ENCODE measurements around the gene IMMT.
"Not testable (repeated sequence)": the region's sequence is repeated elsewhere in the genome, so short reads cannot be mapped to it uniquely, and the experiment has no call there.

IMMT gene

GRCh38 chr2:86201671-86202335, 6.5 kb upstream of the IMMT start:
- DNase-seq (ENCODE audit: low read depth in 2 of 2): no peak

GRCh38 chr2:86200564-86200963, 5.3 kb upstream of the IMMT start:
- not testable (repeated sequence) for DNase-seq (ENCODE audit: low read depth in 2 of 2)

DNA sequence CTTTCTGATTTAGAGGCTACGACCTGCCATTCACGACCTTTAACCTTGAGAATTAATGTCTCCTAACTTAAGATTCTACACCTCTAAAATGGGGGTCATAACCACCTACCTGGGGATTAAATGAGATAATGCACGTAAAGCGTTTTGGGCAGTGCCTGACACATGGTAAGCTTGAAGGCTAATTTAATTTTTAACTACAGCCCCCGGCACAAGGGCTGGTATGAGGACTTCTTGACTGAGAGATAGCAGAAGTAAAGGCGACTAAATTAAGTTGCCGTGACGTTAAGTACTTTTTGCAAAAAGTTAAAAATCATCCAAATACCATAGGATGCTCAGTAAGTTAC, 4.5 kb upstream of the IMMT start:
- no peak for DNase-seq (ENCODE audit: low read depth in 2 of 2)

DNA sequence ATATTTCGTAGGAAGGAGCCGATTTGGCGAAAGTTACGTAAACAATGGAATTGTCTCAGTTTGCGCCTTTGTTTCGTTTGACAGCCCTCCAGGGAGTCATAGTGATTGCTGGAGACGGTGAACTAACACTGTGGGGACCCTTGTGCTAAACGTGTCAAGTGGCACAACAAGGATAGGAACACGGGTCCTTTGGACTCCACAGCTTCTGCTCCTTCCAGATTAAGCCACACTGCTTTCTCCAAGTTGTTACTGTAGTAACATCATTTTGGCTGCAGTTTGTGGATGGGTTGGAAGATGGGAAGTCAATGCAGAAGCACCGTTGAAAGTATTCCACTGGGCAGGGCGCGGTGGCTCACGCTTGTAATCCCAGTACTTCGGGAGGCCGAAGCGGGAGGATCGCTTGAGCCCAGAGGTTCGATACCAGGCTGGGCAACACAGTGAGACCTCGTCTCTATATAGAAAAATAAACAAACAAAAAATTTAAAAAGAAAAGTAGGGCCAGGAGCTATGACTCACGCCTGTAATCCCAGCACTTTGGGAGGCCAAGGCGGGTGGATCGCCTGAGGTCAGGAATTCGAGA, 636 bp upstream of the IMMT start:
- DNase-seq (ENCODE audit: low read depth in 2 of 2): no peak

GRCh38 chr2:86194751-86195054, 559 bp downstream of the IMMT start:
- no peak for DNase-seq (ENCODE audit: low read depth in 2 of 2)

- DNase-seq (ENCODE audit: low read depth in 2 of 2): no peak
Measured at GRCh38 chr2:86193901-86194567, 1.2 kb downstream of the IMMT start.

- DNase-seq (ENCODE audit: low read depth in 2 of 2): no peak
Measured at GRCh38 chr2:86189782-86190416, 5.4 kb downstream of the IMMT start.

DNA sequence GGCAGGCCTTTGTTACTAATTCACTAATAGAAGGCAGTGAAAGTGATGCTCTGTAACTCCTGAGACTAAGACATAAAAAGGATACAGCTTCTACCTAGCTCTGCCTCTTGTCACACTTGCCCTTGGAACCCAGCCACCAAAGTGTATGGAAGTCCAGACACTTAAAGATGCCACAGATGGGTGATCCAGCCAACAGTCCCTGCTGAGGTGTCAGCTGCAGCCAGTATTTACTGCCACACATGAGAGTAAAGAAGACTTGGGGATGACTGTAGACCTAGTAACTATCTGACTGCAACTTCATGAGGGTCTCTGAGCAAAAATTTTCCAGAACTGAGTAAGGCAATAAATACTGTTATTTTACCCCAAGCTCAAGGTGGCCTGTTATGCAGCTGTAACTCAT, 8.8 kb downstream of the IMMT start:
- DNase-seq (ENCODE audit: low read depth in 2 of 2): no peak

GRCh38 chr2:86185517-86186212, 9.6 kb downstream of the IMMT start:
- no peak for DNase-seq (ENCODE audit: low read depth in 2 of 2)

DNA sequence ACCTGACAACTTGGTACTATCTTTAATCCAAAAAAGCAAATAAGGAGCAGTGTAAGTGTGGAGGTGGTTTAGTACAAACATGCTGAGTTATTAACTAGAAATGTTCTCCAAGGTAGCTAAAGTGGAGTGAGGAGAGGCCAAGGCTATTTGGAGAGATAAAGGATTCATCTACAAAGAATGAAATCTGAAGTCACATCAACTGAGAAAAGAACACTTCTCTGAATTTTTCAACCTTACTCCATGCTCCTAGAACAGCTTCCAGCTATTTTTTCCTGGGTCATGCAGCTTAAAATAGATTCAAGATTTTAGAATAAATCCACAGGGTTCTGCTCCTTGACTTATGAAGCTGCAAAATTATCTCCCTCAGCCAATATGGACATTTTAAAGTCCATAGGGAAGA, 18.7 kb downstream of the IMMT start:
- DNase-seq (ENCODE audit: low read depth in 2 of 2): no peak

- DNase-seq (ENCODE audit: low read depth in 2 of 2): no peak
Measured at GRCh38 chr2:86175828-86176227, 19.4 kb downstream of the IMMT start.

DNA sequence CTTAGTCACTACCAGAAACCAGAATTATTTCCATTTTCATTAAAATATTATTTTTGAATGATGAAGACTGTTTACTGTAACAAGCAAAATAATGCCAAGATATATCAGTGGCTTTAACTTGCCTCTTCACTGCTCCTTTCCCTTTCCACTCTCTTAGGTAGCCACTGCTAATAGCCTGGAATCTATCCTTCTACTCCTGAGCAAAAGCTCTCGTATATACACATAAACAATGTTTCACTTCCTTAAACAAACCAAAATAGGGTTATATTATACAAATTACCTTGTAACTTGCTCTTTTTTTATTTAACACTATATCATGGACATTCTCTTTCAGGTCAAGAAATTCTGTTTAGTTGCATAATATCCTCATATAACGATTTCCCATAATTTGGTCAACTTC, 20.8 kb downstream of the IMMT start:
- DNase-seq (ENCODE audit: low read depth in 2 of 2): no peak

- DNase-seq (ENCODE audit: low read depth in 2 of 2): no peak
Measured at GRCh38 chr2:86172610-86173009, 22.7 kb downstream of the IMMT start.

DNA sequence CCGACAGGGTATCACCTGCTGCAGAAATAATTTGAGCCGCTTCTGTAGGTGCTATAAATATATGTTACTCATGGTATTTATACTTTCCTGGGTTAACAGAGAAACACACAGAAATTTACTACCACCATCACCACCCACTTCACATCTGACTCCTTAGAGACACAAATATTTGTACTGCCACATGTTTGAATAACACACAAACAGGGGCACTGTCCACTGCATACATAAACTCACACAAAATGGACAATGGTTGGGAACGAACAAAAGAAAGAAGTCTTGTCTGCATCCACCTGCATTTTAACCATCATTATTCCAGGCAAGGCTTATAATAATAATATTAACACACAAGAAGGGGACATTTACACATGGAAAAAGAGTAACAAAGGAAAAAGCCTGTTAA, 24.0 kb downstream of the IMMT start:
- DNase-seq (ENCODE audit: low read depth in 2 of 2): no peak

DNA sequence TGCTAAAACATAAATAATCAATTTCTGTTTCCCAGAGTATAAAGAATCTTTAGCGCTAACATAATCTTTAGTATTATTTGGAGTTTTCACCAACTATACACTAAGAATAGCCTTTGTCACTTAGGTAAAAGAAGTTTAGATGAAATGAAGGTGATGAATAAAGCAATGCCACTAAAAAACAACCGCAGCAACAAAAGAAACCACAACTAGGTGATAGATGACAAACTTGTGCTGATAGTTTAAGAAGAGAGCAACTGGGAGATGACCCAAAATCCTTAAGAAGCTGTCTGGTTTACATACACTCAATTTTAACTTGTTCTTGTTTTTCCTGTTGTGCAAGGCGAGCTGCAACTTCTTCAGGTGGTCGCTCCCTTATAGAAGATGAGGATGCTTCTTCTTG, 24.8 kb downstream of the IMMT start:
- DNase-seq (ENCODE audit: low read depth in 2 of 2): no peak

DNA sequence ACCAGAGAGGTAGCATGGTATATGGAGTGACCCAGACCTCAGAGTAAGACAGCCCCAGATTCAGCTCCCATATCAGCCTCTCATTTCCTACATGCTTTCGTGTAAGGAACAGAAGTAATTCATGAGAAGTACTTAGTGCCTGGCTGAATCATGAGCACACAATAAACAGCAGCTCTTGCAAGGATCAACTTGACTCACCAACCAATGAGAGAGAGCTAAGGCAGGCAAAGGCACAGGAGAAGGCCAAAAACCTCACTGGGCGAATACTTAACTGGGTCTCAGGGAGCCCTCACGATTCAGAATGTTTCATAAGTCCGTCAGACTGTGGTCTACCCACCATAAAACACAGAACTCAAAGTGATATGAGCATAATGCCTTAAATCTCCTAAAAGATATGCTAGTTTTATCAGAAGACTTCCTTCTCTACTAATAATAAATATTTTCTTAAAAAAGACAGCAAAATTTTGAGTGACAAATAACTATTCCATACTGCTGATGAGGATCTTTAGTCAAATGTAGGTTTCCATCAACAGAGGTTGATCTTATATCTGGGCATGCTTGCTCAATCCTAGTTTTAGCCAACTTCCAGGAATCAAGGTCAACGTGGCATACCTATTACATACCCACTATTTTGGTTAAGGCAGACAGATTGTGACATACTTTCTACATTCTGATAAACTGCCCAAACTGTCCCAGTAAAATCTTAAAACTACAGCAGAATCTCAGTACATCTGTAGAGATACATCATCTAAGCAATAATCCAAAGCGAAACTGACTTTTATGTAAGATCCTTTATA, 34.9 kb downstream of the IMMT start:
- no peak for DNase-seq (ENCODE audit: low read depth in 2 of 2)

DNA sequence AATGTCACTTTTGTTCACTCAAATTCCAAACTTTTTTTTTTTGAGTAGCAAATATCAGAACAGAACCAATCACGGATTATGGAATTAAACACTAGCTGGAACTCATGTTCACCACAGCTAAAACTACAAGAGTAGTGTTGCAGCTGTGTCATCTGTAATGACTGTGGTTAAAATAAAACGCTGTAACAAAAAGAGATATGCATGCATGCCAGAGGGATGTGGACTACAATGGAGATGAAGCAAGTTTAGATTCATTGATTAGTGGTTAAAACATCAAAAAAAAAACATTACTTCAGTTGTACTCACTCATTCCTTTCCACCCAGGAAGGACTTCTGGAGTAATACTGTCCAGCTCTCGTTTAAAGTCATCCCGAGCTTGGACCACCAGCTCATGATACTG, 37.0 kb downstream of the IMMT start:
- no peak for DNase-seq (ENCODE audit: low read depth in 2 of 2)

DNA sequence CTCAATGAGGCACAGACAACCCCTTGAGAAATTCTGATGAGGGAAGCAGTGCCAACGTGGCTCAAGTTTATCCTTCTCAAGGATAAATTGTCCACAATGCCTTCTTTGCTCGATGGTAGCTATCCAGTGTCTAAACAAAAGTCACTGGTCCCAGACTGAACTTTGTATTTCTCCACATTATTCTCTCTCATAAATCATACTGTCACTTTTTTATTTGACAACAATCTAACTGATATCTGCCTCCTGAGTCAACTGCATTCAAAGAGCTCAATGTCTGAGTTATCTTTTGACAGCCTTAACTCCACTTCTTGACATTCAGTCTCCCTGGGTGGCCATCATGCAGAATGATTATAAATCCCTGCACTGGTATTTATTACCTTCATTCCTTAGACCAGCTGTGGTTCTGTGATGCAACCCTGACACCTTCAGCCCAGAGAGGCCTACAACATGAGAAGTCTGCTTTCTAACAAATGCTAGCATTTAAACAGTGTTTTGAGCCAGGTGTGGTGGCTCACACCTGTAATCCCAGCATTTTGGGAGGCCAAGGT, 38.2 kb downstream of the IMMT start:
- no peak for DNase-seq (ENCODE audit: low read depth in 2 of 2)

DNA sequence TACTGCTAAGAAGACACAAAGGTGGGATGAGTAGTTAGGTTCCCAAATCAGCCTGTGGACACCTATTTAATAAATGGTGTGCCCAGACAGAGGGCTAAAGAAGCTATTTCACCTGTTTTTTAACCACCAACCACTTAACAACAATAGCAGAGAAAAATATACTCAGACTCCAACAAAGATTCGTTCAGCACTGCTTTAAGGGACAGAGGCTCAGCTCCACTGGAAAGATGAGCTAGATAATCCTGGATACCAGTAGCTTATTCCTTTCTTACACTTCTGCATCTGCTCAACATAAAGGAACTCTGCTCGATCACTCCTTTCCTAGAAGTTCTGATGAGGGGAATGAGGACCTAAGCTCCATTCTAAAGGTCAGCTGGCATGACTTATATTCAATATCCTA, 44.8 kb downstream of the IMMT start:
- DNase-seq (ENCODE audit: low read depth in 2 of 2): no peak

DNA sequence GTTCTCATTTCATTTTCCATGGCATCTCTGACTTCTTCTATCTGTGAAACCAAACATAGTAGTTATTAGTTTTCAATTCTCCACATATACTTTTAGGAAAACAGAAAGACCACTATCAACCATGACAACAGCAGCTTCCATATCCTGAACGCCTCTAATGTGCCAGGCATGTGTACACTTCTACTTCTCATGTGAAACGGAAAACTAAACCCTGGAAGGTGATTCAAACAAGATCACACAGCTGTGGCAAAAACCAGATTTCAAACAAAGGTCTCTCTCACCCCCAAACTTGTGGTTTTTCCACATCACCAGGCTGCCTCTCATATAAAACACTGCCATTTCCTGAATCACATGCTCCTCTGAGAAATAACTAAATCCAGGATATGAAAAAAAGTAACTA, 47.5 kb downstream of the IMMT start:
- DNase-seq (ENCODE audit: low read depth in 2 of 2): no peak

GRCh38 chr2:86143926-86144685, 51.2 kb downstream of the IMMT start:
- DNase-seq (ENCODE audit: low read depth in 2 of 2): no peak
